HepG2 (cell line): Measurements from ENCODE around the gene PKD2L1. TPM values are rescaled to one million over a fixed set of nuclear protein-coding genes. Genes with fewer than 3 reads are reported as not detected.

Experiments
- AHR ChIP-seq: IDR thresholded peaks from 2 replicates; pipeline ENCODE4 v1.6.1; 2018; ENCODE audit warnings: missing genetic modification reagents, missing compliant biosample characterization
- BRD4 ChIP-seq: sonication (generic); formaldehyde crosslinking; IDR thresholded peaks from 2 replicates; pipeline ENCODE4 v1.4.0; 2020; ENCODE audit warnings: missing genetic modification reagents
- CEBPG ChIP-seq: IDR thresholded peaks from 2 replicates; pipeline ENCODE4 v1.6.1; 2016
- HNRNPL ChIP-seq: fragments of 200-400 bp; formaldehyde crosslinking; IDR thresholded peaks from 2 replicates; pipeline ENCODE4 v1.6.1; 2017; ENCODE audit warnings: mild to moderate bottlenecking, low read depth, low read length
- KDM5A ChIP-seq: fragments of 200-600 bp; sonication (generic); IDR thresholded peaks from 2 replicates; pipeline ENCODE4 v1.7.0; 2018; ENCODE audit warnings: antibody characterized with exemption, mild to moderate bottlenecking, low read length, borderline replicate concordance
- NBN ChIP-seq: fragments of 450-650 bp; conservative IDR thresholded peaks from 2 replicates; pipeline ENCODE4 v1.6.1; 2017
- NKX3-1 ChIP-seq: sonication (generic); formaldehyde crosslinking; IDR thresholded peaks from 2 replicates; pipeline ENCODE4 v1.5.0; 2020; ENCODE audit warnings: missing genetic modification reagents
- RELA ChIP-seq: sonication (generic); formaldehyde crosslinking; IDR thresholded peaks from 2 replicates; pipeline ENCODE4 v1.4.0; 2020; ENCODE audit warnings: missing genetic modification reagents
- ZNF274 ChIP-seq: sonication (generic); formaldehyde crosslinking; IDR thresholded peaks from 2 replicates; pipeline ENCODE4 v1.5.1; 2020; ENCODE audit warnings: mild to moderate bottlenecking, missing genetic modification reagents
- ZNF333 ChIP-seq: sonication (generic); formaldehyde crosslinking; IDR thresholded peaks from 2 replicates; pipeline ENCODE4 v1.4.0; 2020; ENCODE audit warnings: mild to moderate bottlenecking, missing genetic modification reagents, borderline replicate concordance
- ZNF337 ChIP-seq: sonication (generic); formaldehyde crosslinking; IDR thresholded peaks from 2 replicates; pipeline ENCODE4 v1.5.1; 2020; ENCODE audit warnings: missing genetic modification reagents, low read depth, mild to moderate bottlenecking, borderline replicate concordance
- ZNF598 ChIP-seq: sonication (generic); formaldehyde crosslinking; IDR thresholded peaks from 2 replicates; pipeline ENCODE4 v1.5.1; 2020; ENCODE audit warnings: mild to moderate bottlenecking, missing genetic modification reagents, borderline replicate concordance
- ZNF7 ChIP-seq: IDR thresholded peaks from 2 replicates; pipeline ENCODE4 v1.6.1; 2016; ENCODE audit warnings: missing biosample characterization, missing genetic modification reagents
- ZNF737 ChIP-seq: sonication (generic); formaldehyde crosslinking; IDR thresholded peaks from 2 replicates; pipeline ENCODE4 v1.5.0; 2020; ENCODE audit warnings: missing genetic modification reagents, mild to moderate bottlenecking, borderline replicate concordance
- ZNF776 ChIP-seq: sonication (generic); formaldehyde crosslinking; IDR thresholded peaks from 2 replicates; pipeline ENCODE4 v1.4.0; 2020; ENCODE audit warnings: mild to moderate bottlenecking, missing genetic modification reagents
- ZNF792 ChIP-seq: IDR thresholded peaks from 2 replicates; pipeline ENCODE4 v1.6.1; 2016
- polyA plus RNA-seq, 8 experiments: library from polyadenylated mRNA; depleted of rRNA in 3 of 8; stranded (reverse) in 7 of 8; unstranded in 1 of 8; fragments of >200 nt; fragmentation: Illumina TruSeq in 4 of 8; extraction: Trizol in 4 of 8; gene quantifications; 2 replicates each; pipeline versions ENCODE4 v1.2.1 to v1.2.3, GENCODE V29; 2011 to 2016; ENCODE audit warnings: low read depth in 4 of 8, missing spikeins in 1 of 8, mixed read lengths in 1 of 8; ENCODE audit not compliant: insufficient read depth in 1 of 8
- total RNA-seq, 5 experiments: library from RNA; depleted of rRNA; stranded (reverse); fragments of >200 nt; fragmentation: Illumina TruSeq; extraction: Trizol; gene quantifications; 2 replicates each; pipeline ENCODE4 v1.2.3, GENCODE V29; 2016; ENCODE audit warnings: low read depth in 1 of 5
- TF ChIP-seq, protein P1 (sequence below): sonication (generic); formaldehyde crosslinking; IDR thresholded peaks from 2 replicates; pipeline ENCODE4 v1.4.0; 2020; ENCODE audit warnings: missing genetic modification reagents, borderline replicate concordance
- TF ChIP-seq, protein P2 (sequence below): sonication (generic); formaldehyde crosslinking; IDR thresholded peaks from 2 replicates; pipeline ENCODE4 v1.8.0; 2023; ENCODE audit warnings: mild to moderate bottlenecking, missing genetic modification reagents
- TF ChIP-seq, protein P3 (sequence below): sonication (generic); formaldehyde crosslinking; IDR thresholded peaks from 2 replicates; pipeline ENCODE4 v1.4.0; 2020; ENCODE audit warnings: missing genetic modification reagents, low read depth, mild to moderate bottlenecking, borderline replicate concordance
- TF ChIP-seq, protein P4 (sequence below): sonication (generic); formaldehyde crosslinking; IDR thresholded peaks from 2 replicates; pipeline ENCODE4 v1.4.0; 2020; ENCODE audit warnings: missing genetic modification reagents, borderline replicate concordance
- TF ChIP-seq, protein P5 (sequence below): IDR thresholded peaks from 2 replicates; pipeline ENCODE4 v1.6.1; 2018; ENCODE audit warnings: missing genetic modification reagents, mild to moderate bottlenecking, missing compliant biosample characterization
- TF ChIP-seq, protein P6 (sequence below): sonication (generic); formaldehyde crosslinking; IDR thresholded peaks from 2 replicates; pipeline ENCODE4 v1.8.0; 2022; ENCODE audit warnings: mild to moderate bottlenecking, missing genetic modification reagents, moderate library complexity

Gene PKD2L1
- total and polyA plus RNA-seq, 2 of the 13 experiments (the other 11 are each of a cell fraction or from before 2014, with no cell fraction given): 0.07 to 0.15 TPM

DNA sequence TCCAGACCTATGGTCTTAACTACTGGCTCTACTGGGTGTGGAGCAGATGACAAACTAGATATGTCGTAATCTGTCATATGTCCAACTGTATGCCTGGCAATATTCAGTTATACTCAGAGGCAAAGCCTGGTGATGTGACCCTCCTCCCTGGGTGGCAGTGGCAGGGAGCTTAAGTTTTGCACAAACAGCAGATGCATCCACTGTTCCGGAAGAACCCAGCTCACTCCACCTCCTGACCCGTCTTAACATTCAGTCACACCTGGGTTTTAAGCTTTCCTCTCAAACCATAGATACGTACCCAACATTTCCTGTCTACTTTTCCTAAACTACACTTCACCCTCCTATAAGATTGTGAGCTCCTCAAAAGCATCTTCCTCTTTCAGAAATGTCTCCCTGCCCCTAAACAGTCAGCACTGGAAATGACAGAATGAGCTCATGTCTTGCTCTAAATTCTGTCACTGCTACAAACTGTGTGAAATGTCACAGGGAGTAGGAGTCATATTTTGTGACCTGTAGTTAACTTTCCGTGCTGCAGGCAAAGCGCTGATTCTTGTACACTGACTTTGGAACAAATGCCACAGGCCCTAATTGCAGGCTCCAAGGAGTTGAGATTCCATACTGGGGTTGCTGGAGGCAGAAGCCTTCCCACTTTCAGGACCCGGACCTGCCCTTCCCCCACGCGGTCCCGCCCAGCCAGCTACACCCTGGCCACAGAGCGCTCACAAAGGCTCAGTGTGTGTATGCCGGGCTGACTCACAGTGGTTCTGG, 40.9 kb upstream of the PKD2L1 start (continued):
- TF ChIP-seq, protein P1, sequence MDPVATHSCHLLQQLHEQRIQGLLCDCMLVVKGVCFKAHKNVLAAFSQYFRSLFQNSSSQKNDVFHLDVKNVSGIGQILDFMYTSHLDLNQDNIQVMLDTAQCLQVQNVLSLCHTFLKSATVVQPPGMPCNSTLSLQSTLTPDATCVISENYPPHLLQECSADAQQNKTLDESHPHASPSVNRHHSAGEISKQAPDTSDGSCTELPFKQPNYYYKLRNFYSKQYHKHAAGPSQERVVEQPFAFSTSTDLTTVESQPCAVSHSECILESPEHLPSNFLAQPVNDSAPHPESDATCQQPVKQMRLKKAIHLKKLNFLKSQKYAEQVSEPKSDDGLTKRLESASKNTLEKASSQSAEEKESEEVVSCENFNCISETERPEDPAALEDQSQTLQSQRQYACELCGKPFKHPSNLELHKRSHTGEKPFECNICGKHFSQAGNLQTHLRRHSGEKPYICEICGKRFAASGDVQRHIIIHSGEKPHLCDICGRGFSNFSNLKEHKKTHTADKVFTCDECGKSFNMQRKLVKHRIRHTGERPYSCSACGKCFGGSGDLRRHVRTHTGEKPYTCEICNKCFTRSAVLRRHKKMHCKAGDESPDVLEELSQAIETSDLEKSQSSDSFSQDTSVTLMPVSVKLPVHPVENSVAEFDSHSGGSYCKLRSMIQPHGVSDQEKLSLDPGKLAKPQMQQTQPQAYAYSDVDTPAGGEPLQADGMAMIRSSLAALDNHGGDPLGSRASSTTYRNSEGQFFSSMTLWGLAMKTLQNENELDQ (CRISPR knock-in tag): no peak
- TF ChIP-seq ZNF274 (0 out of 2 replicates have a peak, but pooled peaks have one; percentile 34), RELA (CRISPR knock-in tag) (0 out of 2 replicates have a peak, but pooled peaks have one; percentile 39), ZNF598 (peak; percentile 68; the same call in 1 of the 2 replicates), CEBPG (CRISPR knock-in tag) (peak; percentile 74), ZNF776 (CRISPR knock-in tag) (0 out of 2 replicates have a peak, but pooled peaks have one; percentile 7), NKX3-1 (CRISPR knock-in tag) (no peak), ZNF337 (no peak; the same call in 1 of the 2 replicates), AHR (CRISPR knock-in tag) (0 out of 2 replicates have a peak, but pooled peaks have one; percentile 28), ZNF737 (CRISPR knock-in tag) (no peak), BRD4 (peak; percentile 90), HNRNPL (0 out of 2 replicates have a peak, but pooled peaks have one; percentile 40), ZNF7 (CRISPR knock-in tag) (no peak), NBN (no peak), ZNF333 (CRISPR knock-in tag) (no peak), KDM5A (peak; percentile 48; the same call in 1 of the 2 replicates), ZNF792 (CRISPR knock-in tag) (0 out of 2 replicates have a peak, but pooled peaks have one; percentile 40)
- TF ChIP-seq, protein P2, sequence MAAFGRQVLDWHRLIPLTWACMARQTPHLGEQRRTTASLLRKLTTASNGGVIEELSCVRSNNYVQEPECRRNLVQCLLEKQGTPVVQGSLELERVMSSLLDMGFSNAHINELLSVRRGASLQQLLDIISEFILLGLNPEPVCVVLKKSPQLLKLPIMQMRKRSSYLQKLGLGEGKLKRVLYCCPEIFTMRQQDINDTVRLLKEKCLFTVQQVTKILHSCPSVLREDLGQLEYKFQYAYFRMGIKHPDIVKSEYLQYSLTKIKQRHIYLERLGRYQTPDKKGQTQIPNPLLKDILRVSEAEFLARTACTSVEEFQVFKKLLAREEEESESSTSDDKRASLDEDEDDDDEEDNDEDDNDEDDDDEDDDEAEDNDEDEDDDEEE: 0 out of 2 replicates have a peak, but pooled peaks have one; percentile 18
- TF ChIP-seq, protein P3, sequence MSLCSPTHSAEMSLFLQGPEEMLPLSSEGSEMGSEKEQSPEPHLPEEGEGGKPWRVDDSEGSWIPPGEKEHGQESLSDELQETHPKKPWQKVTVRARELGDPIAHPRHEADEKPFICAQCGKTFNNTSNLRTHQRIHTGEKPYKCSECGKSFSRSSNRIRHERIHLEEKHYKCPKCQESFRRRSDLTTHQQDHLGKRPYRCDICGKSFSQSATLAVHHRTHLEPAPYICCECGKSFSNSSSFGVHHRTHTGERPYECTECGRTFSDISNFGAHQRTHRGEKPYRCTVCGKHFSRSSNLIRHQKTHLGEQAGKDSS (CRISPR knock-in tag): peak; percentile 56; the same call in 1 of the 2 replicates
- TF ChIP-seq, protein P4, sequence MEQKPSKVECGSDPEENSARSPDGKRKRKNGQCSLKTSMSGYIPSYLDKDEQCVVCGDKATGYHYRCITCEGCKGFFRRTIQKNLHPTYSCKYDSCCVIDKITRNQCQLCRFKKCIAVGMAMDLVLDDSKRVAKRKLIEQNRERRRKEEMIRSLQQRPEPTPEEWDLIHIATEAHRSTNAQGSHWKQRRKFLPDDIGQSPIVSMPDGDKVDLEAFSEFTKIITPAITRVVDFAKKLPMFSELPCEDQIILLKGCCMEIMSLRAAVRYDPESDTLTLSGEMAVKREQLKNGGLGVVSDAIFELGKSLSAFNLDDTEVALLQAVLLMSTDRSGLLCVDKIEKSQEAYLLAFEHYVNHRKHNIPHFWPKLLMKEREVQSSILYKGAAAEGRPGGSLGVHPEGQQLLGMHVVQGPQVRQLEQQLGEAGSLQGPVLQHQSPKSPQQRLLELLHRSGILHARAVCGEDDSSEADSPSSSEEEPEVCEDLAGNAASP (CRISPR knock-in tag): peak; percentile 66; the same call in 1 of the 2 replicates
- TF ChIP-seq, protein P5, sequence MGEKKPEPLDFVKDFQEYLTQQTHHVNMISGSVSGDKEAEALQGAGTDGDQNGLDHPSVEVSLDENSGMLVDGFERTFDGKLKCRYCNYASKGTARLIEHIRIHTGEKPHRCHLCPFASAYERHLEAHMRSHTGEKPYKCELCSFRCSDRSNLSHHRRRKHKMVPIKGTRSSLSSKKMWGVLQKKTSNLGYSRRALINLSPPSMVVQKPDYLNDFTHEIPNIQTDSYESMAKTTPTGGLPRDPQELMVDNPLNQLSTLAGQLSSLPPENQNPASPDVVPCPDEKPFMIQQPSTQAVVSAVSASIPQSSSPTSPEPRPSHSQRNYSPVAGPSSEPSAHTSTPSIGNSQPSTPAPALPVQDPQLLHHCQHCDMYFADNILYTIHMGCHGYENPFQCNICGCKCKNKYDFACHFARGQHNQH (CRISPR knock-in tag): peak; percentile 77; the same call in 1 of the 2 replicates
- TF ChIP-seq, protein P6, sequence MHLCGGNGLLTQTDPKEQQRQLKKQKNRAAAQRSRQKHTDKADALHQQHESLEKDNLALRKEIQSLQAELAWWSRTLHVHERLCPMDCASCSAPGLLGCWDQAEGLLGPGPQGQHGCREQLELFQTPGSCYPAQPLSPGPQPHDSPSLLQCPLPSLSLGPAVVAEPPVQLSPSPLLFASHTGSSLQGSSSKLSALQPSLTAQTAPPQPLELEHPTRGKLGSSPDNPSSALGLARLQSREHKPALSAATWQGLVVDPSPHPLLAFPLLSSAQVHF: no peak
